IPS-20b (cell line): ENCODE data around the gene ETFRF1.

Experiments used
- H3K27ac ChIP-seq: one replicate; pipeline ENCODE4 v1.5.1; 2013; ENCODE audit warnings: low read length
- H3K27me3 ChIP-seq: 2 replicates; pipeline ENCODE4 v1.6.1; 2013; ENCODE audit warnings: mild to moderate bottlenecking, low read length, inconsistent platforms; ENCODE audit not compliant: insufficient read depth
- H3K36me3 ChIP-seq: 2 replicates; pipeline ENCODE4 v1.6.1; 2013; ENCODE audit warnings: low read depth, mild to moderate bottlenecking, inconsistent platforms, low read length, moderate library complexity; ENCODE audit not compliant: insufficient read depth
- H3K4me1 ChIP-seq: 2 replicates; pipeline ENCODE4 v1.6.1; 2013; ENCODE audit warnings: mild to moderate bottlenecking, control low read depth, inconsistent platforms, low read length, moderate library complexity; ENCODE audit not compliant: insufficient read depth
- H3K4me3 ChIP-seq: 2 replicates; pipeline ENCODE4 v1.5.1; 2013; ENCODE audit warnings: mild to moderate bottlenecking, low read length, inconsistent platforms
- H3K9ac ChIP-seq: 2 replicates; pipeline ENCODE4 v1.6.1; 2013; ENCODE audit warnings: low read depth, mild to moderate bottlenecking, inconsistent platforms, low read length, moderate library complexity
- H3K9me3 ChIP-seq: 2 replicates; pipeline ENCODE4 v1.6.1; 2013; ENCODE audit warnings: mild to moderate bottlenecking, low read depth, low read length, inconsistent platforms; ENCODE audit not compliant: insufficient read depth

ETFRF1 gene

DNA sequence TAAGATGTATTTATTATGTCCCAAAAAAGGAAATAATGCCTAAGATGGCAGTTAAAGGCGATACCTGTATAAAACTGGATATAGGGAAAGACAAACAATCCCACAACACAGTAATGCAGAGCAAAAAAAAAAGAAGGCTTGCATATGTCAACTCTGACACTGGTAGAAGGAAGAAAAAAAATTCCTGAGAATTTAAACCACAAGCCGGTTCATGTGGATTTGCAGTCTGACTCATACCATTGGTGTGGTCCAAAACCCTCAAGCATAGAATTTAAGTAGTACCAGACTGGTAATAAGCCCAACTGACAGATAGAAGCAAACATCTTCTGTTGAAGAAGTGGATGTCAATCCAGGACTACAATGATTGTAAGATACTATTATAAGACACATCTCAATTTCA is 7.3 kb upstream of the ETFRF1 start:
- H3K36me3 ChIP-seq = no peaks in the 10 kb centered on the region
- H3K9me3 ChIP-seq = no peaks in the 10 kb centered on the region
- no peak overlapping the region for H3K9ac ChIP-seq
- no peak overlapping the region for H3K4me3 ChIP-seq
- no peaks in the 10 kb centered on the region for H3K4me1 ChIP-seq
- H3K27me3 ChIP-seq = no peaks in the 10 kb centered on the region
- no peak overlapping the region for H3K27ac ChIP-seq

DNA sequence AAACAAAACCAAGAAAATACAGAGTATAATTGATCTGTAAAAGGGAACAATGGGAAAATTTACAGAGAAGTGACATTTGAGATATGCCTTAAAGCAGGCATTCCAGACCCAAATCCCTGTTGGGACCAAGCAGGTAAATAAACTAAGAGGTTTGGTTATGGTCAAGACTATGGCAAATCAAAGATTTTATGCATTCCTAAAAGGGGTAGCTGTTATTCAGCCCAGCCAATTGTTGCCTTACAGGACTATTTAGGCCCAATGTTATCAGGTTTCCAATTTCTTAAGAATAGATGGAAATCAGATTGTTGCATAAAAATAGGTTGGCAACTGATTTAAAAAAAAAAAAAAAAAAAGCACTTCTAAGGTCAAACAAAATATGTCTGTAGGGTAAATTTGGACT is 5.4 kb upstream of the ETFRF1 start:
- H3K9me3 ChIP-seq = no peaks in the 10 kb centered on the region
- H3K36me3 ChIP-seq = no peaks in the 10 kb centered on the region
- H3K27ac ChIP-seq = no peak overlapping the region
- no peaks in the 10 kb centered on the region for H3K27me3 ChIP-seq
- H3K9ac ChIP-seq = no peak overlapping the region
- H3K4me3 ChIP-seq = no peak overlapping the region
- no peaks in the 10 kb centered on the region for H3K4me1 ChIP-seq

- no peaks in the 10 kb centered on the region for H3K9me3 ChIP-seq
- H3K4me1 ChIP-seq = peaks cover under 1% of the 10 kb centered on the region; the same call in 1 of the 2 replicates
- no peaks in the 10 kb centered on the region for H3K36me3 ChIP-seq
- no peaks in the 10 kb centered on the region for H3K27me3 ChIP-seq
- no peak overlapping the region for H3K27ac ChIP-seq
- no peak overlapping the region for H3K9ac ChIP-seq
- no peak overlapping the region for H3K4me3 ChIP-seq
These were observed 4.2 kb upstream of the ETFRF1 start for GRCh38 chr12:25190793-25191192.

DNA sequence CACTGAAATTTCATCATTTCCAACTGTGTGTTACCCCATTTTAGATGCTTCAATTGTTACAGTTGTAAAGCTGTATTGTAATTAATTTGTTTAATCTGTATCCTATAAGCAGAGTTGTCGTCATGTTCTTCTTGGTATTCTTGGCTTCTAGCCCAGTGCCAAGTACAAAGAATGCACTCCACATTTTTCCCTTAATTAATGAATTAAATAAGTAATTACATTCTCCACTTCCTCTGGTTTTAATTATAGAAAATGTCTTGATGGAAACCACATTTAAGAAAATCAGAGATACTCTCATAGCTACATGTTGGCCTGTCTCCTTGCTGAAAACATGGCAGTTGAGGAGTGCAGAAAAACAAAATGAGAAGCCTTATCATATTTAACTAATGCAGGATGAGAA is 823 bp upstream of the ETFRF1 start:
- no peak overlapping the region; the same call in 1 of the 2 replicates for H3K9ac ChIP-seq
- H3K36me3 ChIP-seq = no peaks in the 10 kb centered on the region
- H3K4me3 ChIP-seq = peak overlapping the region; percentile 80
- no peaks in the 10 kb centered on the region for H3K9me3 ChIP-seq
- no peak overlapping the region for H3K27ac ChIP-seq
- H3K27me3 ChIP-seq = no peaks in the 10 kb centered on the region
- peaks cover 5% of the 10 kb centered on the region; the same call in 1 of the 2 replicates for H3K4me1 ChIP-seq

DNA sequence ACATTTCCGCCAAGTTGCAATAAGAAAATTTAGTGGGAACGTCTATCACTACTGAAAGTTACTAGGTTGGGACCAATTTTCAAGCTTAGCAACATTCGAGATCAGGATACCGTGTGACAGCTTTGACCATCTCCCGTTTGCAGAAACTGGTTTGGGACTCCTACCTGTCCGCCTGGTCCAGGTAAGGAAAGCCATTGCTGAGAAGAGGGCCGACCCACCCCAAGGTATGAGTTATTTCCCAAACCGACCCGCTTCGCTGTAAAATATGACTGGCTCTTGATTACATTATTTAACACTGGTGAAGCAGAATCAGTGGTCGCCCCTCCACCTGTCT is 348 bp upstream of the ETFRF1 start:
- Histone ChIP-seq H3K4me3 (peak overlapping the region; percentile 80), H3K27ac (no peak overlapping the region), H3K4me1 (peaks cover 5% of the 10 kb centered on the region; the same call in 1 of the 2 replicates), H3K9ac (peak overlapping the region; percentile 45; the same call in 1 of the 2 replicates), H3K9me3 (no peaks in the 10 kb centered on the region), H3K36me3 (no peaks in the 10 kb centered on the region), H3K27me3 (no peaks in the 10 kb centered on the region)

GRCh38 chr12:25197608-25198007 is 2.6 kb downstream of the ETFRF1 start:
- Histone ChIP-seq H3K9me3 (no peaks in the 10 kb centered on the region), H3K36me3 (no peaks in the 10 kb centered on the region), H3K4me1 (peaks cover 5% of the 10 kb centered on the region; the same call in 1 of the 2 replicates), H3K4me3 (no peak overlapping the region), H3K27ac (no peak overlapping the region), H3K9ac (no peak overlapping the region), H3K27me3 (no peaks in the 10 kb centered on the region)

- H3K27me3 ChIP-seq = no peaks in the 10 kb centered on the region
- H3K4me1 ChIP-seq = peaks cover 5% of the 10 kb centered on the region; the same call in 1 of the 2 replicates
- H3K9me3 ChIP-seq = no peaks in the 10 kb centered on the region
- peaks cover 6% of the 10 kb centered on the region; the same call in 1 of the 2 replicates for H3K36me3 ChIP-seq
- no peak overlapping the region for H3K4me3 ChIP-seq
- H3K9ac ChIP-seq = no peak overlapping the region
- no peak overlapping the region for H3K27ac ChIP-seq
These were observed 5.7 kb downstream of the ETFRF1 start for GRCh38 chr12:25200703-25201102.

- H3K4me3 ChIP-seq = no peak overlapping the region
- H3K9ac ChIP-seq = no peak overlapping the region
- no peak overlapping the region for H3K27ac ChIP-seq
- H3K27me3 ChIP-seq = no peaks in the 10 kb centered on the region
- no peaks in the 10 kb centered on the region for H3K4me1 ChIP-seq
- no peaks in the 10 kb centered on the region for H3K9me3 ChIP-seq
- peaks cover 17% of the 10 kb centered on the region for H3K36me3 ChIP-seq
These were observed 7.1 kb downstream of the ETFRF1 start for GRCh38 chr12:25202137-25202536.

DNA sequence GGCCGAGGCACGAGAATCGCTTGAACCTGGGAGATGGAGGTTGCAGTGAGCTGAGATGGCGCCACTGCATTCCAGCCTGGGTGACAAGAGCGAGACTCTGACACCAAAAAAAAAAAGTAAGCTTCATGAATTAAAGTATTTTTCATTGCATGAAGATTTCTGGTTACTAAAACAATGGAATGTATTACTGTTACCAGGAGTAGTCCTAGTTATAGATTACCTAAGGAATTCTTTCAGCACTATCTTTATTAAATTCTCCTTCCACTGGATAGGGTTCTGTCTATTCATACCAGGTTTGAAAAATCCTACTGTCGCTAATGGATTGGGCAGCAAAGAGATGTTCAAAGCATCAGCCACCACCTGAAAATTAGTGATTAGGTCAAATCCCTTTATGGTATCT is 12.4 kb downstream of the ETFRF1 start:
- Histone ChIP-seq H3K36me3 (peaks cover 52% of the 10 kb centered on the region), H3K4me3 (no peak overlapping the region), H3K9me3 (no peaks in the 10 kb centered on the region), H3K9ac (no peak overlapping the region), H3K4me1 (no peaks in the 10 kb centered on the region), H3K27ac (no peak overlapping the region), H3K27me3 (no peaks in the 10 kb centered on the region)

DNA sequence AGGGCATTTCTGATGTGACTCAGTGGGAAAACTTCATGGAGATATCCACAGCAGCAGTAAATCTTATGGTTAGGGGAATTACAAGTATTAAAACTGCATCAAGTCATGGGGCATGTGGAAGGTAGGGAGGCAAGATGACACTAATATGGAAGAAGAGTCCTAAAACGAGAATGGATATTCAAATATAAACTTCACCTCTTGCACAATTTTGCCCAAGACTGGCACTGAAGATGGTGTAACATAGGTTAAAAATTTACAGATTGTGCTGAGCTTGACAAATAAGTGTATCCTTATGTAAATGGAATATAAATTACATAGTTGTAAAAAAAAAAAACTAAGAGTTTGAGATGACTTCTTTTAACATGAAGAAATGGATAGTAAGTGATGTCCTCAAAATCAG is 12.8 kb downstream of the ETFRF1 start:
- Histone ChIP-seq H3K27ac (no peak overlapping the region), H3K9me3 (no peaks in the 10 kb centered on the region), H3K27me3 (no peaks in the 10 kb centered on the region), H3K36me3 (peaks cover 52% of the 10 kb centered on the region), H3K9ac (no peak overlapping the region), H3K4me3 (no peak overlapping the region), H3K4me1 (no peaks in the 10 kb centered on the region)

- no peak overlapping the region for H3K4me3 ChIP-seq
- no peaks in the 10 kb centered on the region for H3K27me3 ChIP-seq
- no peak overlapping the region for H3K27ac ChIP-seq
- no peaks in the 10 kb centered on the region for H3K4me1 ChIP-seq
- H3K9ac ChIP-seq = no peak overlapping the region
- peaks cover 52% of the 10 kb centered on the region for H3K36me3 ChIP-seq
- H3K9me3 ChIP-seq = no peaks in the 10 kb centered on the region
These were observed 13.5 kb downstream of the ETFRF1 start for GRCh38 chr12:25208554-25208953.

- H3K4me1 ChIP-seq = no peaks in the 10 kb centered on the region
- H3K36me3 ChIP-seq = peaks cover 24% of the 10 kb centered on the region
These were observed 18.3 kb downstream of the ETFRF1 start for GRCh38 chr12:25213338-25213737.

DNA sequence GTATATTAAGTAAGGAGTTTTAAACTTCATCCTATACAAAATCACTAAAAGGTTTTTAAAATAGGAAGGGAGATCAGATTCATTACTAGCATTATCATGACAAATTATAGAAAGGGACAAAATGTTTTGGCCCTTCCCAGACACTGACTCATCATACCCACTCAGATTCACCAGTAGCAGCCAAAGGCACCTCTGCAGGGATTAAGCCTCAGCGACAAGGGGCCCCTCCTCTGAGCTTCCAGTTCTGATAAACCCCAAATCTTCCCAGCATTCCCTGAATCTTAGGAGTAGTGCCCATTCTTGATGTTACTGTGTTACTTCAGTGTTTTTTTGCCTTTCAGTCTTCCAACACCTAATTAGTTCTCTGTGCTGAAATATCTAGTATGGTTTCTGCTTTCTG is 41.2 kb downstream of the ETFRF1 start:
- Histone ChIP-seq H3K27me3 (no peaks in the 10 kb centered on the region), H3K9ac (no peak overlapping the region), H3K27ac (no peak overlapping the region), H3K4me3 (no peak overlapping the region), H3K36me3 (peaks cover 52% of the 10 kb centered on the region), H3K4me1 (no peaks in the 10 kb centered on the region), H3K9me3 (no peaks in the 10 kb centered on the region)

More at GRCh38 chr12:25213338-25213737, 18.3 kb downstream of the ETFRF1 start:
- no peak overlapping the region for H3K27ac ChIP-seq
- H3K9me3 ChIP-seq = no peaks in the 10 kb centered on the region
- H3K4me3 ChIP-seq = no peak overlapping the region
- H3K9ac ChIP-seq = no peak overlapping the region
- H3K27me3 ChIP-seq = no peaks in the 10 kb centered on the region
